Left renal pelvis (tissue), 4 donors: ENCODE results near the gene DPP6. TPM values are rescaled to one million over a fixed set of nuclear protein-coding genes. Genes with fewer than 3 reads are reported as not detected.
"Not testable (repeated sequence)": the region's sequence is repeated elsewhere in the genome, so short reads cannot be mapped to it uniquely, and the experiment has no call there.

Experiments
- DNase-seq, 4 donors: peaks; one replicate each; pipeline ENCODE4 v3.0.0-alpha.2; 2013; ENCODE audit warnings: low read depth in 4 of 4, low spot score in 3 of 4
- polyA plus RNA-seq, 4 donors: library from polyadenylated mRNA; unstranded; fragments of 120-200 nt; gene quantifications; one replicate each; pipeline ENCODE4 v1.2.1, GENCODE V29; 2013; ENCODE audit not compliant: insufficient read length in 4 of 4

Gene DPP6
- polyA plus RNA-seq, 4 donors = 43.7 to 155 (median 50.3) TPM

- not testable (repeated sequence) for DNase-seq
Measured at GRCh38 chr7:154071833-154072232, 19.6 kb downstream of the DPP6 start.

DNA sequence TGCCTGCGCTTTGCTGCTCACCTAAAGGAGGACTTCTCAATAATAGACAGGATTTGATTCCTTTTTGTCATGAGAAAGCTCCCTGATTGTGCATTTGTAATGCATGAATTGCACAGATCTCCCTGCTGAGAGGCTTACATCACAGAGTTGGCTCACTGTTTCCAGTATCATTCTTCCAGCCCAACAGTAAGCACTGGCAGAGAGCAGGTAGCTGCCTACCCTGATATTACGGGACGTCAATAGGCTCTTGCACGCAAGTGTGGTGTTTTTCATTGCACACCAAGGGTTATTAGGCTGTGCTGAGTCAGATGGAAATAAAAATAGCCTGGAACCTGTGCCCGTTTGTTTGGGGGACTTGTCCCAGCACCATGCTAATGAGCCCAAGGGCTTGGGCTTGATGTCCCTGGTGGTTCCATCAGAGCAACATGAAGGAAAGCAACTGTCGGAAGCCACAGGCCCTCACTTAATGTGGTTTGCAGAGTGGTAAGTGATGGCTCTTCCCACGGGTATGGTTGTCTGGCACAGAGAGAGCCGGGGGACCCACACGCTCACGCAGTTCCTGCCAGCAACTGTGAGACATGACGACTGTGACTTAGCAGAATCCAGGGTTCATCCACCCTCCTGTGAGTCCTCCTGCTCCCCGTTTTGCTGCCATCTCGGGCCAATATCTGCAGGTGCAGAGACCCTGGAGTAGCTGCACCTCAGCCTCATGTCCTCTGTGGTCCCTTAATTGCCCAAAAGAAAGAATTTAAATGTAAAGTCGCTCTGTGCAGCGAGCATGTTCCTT lies 20.4 kb downstream of the DPP6 start:
- not testable (repeated sequence) for DNase-seq

DNA sequence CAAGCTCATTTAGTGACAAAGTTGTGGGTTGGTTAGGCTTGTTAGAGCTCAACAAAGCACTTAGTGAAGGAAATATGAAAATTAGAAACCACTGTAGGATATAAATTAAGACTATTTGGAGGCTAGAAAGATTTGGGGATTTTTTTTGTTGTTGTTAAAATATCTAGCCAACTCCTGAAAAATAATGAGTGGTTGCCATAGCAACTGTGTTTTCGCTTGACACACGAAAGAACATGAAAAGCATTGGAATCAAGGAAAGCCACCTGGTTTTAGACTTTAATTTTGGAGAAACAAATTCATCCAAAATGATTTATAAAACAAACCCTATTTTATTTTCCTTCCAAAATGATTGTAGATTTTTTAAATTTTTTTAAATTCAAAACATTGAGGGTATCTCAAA lies 26.3 kb downstream of the DPP6 start:
- DNase-seq = not testable (repeated sequence)

DNA sequence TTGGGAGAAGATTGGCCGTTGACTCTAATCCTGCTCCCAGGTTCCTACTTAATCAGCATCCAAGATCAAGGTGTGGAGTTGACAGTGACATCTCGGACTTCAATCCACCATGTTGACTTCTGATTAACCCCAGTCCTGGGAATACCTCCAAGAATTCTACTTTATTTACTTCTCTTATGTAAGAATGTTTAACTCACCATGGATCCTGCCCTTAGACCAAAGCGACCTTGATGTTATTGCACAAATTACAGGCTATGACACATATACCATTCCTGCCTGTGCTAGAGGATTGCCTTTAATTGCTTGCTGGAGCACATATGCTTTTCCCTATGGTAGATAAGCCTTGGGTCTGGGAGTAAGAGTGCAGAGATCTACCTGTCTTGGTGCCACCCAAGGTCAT lies 28.1 kb downstream of the DPP6 start:
- DNase-seq = not testable (repeated sequence)

GRCh38 chr7:154087037-154087725 lies 35.0 kb downstream of the DPP6 start:
- DNase-seq = not testable (repeated sequence)

DNA sequence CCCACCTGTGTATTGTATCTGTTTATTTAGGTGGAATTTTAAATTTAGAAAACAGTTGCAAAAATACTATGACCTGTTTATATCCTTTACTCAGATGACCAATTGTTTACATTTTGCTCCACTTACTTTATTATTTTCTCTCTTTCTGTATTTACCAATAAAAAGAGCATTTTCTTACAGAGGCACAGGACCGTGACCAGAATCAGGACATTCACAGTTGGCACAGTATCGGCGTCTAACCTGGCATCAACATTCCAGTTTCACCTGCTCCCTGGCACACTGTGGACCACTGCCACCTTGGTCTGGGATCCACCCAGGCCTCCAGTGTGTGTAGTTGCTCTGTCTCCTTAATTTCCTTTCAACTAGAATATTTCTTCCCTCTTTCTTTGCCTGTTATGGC lies 39.9 kb downstream of the DPP6 start:
- DNase-seq = not testable (repeated sequence)

DNA sequence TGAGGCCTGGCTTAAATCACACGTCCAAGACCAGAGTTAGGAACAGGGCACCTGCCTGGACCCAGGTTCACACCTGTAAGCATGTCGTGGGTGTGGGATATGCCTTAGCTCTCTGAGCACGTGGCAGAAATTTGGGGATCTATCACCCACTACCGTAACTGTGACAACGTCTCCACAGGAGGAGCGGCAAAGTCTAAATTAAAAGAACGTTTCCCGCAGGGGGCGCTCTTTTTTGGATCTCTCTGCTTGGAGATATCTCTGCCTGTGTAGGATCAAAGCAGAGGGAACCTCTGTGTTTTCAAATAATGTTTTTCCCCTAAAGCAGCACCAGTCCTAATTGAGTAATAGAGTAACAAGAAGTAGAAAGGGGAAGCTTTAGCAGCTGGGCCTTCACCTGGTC lies 43.0 kb downstream of the DPP6 start:
- DNase-seq = not testable (repeated sequence)

GRCh38 chr7:154105063-154105462 lies 52.9 kb downstream of the DPP6 start:
- not testable (repeated sequence) for DNase-seq

GRCh38 chr7:154109615-154110014 lies 57.4 kb downstream of the DPP6 start:
- DNase-seq = not testable (repeated sequence)

DNA sequence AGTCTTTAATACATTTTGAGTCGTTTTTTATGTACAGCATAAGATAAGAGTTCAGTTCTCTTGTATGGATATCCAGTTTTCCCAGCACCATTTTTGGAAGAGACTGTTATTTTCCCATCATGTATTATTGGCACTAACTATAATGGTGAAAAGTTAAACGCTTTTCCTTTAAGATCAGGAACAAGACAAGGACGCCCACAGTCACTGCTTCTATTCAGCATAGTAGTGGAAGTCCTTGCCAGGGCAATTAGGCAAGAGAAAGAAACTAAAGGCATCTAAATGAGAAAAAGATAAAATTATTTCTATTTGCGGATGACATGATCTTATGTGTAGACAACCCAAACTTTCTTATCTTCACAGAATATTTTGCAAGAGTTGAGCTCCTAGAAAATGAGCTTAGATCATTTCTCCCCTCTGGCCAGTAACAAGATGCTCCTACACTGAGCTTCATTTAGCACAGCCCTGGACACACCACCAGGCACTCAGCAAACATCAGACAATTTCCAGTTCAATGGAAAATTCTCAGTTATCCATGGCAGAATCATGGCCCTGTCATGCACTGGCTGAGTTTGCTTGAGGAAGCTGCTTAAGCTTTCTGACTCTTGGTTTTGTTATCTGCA lies 61.6 kb downstream of the DPP6 start:
- DNase-seq = not testable (repeated sequence)

- DNase-seq = not testable (repeated sequence)
Measured at GRCh38 chr7:154117411-154118390, 65.5 kb downstream of the DPP6 start.

DNA sequence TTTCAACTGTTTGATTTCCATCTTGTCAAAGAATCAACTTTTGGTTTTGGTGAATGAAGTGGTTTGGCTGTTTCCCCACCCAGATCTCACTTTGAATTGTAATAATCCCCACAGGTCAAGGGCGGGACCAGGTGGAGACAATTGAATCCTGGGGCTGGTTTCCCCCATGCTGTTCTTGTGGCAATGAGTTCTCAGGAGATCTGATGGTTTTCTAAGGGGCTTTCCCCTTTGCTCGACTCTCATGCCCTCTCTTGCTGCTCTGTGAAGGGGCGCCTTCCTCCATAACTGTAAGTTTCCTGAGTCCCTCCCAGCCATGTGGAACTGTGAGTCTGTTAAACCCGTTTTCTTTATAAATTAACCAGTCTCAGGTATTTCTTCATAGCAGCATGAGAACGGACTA lies 68.6 kb downstream of the DPP6 start:
- not testable (repeated sequence) for DNase-seq

GRCh38 chr7:154122720-154123119 lies 70.5 kb downstream of the DPP6 start:
- DNase-seq = not testable (repeated sequence)

DNA sequence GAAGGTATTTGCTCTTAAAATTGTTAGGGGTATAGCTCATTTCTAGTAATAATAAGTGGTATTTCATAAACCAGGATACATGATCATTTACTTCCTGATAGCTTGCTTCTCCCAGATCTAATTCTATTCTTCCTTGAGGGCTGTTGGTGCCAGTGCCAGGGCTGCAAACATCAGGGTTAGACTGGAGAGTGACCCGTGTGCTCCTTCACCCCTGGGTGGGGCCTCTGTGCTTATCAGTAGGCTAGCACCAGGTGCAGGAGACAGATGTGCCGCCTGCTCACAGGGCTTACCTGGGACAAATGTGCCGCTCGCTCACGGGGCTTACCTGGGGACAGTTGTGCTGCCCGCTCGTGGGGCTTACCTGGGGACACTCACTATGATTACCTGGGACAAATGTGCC lies 71.2 kb downstream of the DPP6 start:
- DNase-seq = not testable (repeated sequence)

- not testable (repeated sequence) for DNase-seq
Measured at GRCh38 chr7:154129142-154129541, 76.9 kb downstream of the DPP6 start.

DNA sequence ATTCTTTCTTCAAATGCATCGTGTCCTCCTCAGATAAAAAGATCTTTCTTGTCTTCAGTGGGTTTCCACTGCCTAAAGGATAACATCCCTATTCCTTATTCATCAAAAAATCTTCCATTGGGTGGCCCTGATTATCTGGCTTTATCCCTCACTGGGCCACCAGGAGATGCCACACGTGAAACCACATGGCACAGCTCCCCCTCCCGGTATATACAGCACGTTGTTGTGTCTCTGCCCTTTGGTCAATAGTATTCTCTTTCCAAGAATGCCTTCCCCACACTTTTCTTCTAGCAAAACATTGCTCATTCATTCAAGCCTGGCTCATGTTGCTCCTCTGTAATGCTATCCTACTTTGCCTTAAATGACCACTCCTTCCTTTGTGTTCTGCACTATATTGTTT lies 80.4 kb downstream of the DPP6 start:
- DNase-seq = not testable (repeated sequence)

GRCh38 chr7:154133703-154134277 lies 81.6 kb downstream of the DPP6 start:
- not testable (repeated sequence) for DNase-seq

- not testable (repeated sequence) for DNase-seq
Measured at GRCh38 chr7:154134698-154135097, 82.5 kb downstream of the DPP6 start.

DNA sequence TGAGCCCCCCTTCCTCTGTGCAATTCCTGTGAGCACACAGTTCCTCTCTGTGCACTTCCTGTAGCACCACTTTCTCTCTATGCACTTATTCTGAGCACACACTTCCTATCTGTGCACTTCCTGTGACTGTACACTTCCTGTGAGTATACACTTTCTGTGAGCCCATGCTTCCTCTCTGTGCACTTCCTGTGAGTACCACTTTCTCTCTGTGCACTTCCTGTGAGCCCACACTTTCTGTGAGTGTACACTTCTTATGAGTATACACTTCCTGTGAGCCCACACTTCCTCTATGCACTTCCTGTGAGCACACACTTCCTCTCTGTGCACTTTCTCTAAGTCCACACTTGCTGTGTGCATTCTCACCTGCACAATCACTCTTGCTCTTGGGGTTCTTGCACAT lies 83.4 kb downstream of the DPP6 start:
- DNase-seq = not testable (repeated sequence)
